ENCODE measurements around the gene HSPA1B. TPM values are rescaled to one million over a fixed set of nuclear protein-coding genes. Genes with fewer than 3 reads are reported as not detected.
"Not testable (repeated sequence)": the region's sequence is repeated elsewhere in the genome, so short reads cannot be mapped to it uniquely, and the experiment has no call there.

HSPA1B gene
- polyA plus RNA-seq, 2 of the 4 experiments (the other 2 are of a cell fraction), result 70.6 to 125 TPM

DNA sequence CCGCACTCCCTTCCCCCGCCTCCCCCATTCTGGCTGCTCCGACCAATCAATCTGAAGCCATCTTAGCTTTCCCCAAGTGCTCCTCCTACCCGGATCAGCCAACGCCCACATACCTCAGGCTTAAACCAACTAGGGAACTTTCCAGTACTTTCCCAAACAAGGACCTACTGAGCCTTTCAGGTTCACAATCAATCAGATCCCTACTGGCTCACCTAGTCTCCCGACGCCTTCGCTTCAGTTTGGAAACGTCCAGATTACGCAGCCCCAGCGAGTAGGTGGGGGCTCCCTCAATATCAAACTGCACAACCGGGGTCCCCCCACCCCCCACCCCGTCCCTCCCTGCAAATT is 12.9 kb upstream of the HSPA1B start:
- ChIA-PET CTCF (interaction anchor here (0.7 to 2.6 kb wide), 6 partner anchors 8 to 45 kb away, joined by 3 to 8 read pairs (median 4); partner anchors contain the start of genes HSPA1B, LSM2 and VARS1), POLR2A (interaction anchor here (0.6 to 3.1 kb wide), 32 partner anchors 8 to 1197 kb away, joined by 3 to 82 read pairs (median 5); partner anchors contain the start of genes ABHD16A, C6orf47, DDAH2 and GPANK1)
- no peaks in the 10 kb centered on the region for H3K9me3 ChIP-seq
- H3K4me1 ChIP-seq, result peaks cover 24% of the 10 kb centered on the region
- H3K27ac ChIP-seq, result peak overlapping the region; percentile 96 to 97
- H3K4me3 ChIP-seq, result peak overlapping the region; percentile 59
- FAIRE-seq (no peak), ATAC-seq (peak; percentile 74 to 81), DNase-seq (ENCODE audit: low read depth in 1 of 2, low spot score in 1 of 2) (peak; percentile 91 to 96)
- H3K4me2 ChIP-seq, result peak overlapping the region; percentile 98
- WGBS (ENCODE audit: missing lambda C conversion rate), result 0% methylated on average over 11 of the region's 13 CpGs
- TF ChIP-seq, protein P1, sequence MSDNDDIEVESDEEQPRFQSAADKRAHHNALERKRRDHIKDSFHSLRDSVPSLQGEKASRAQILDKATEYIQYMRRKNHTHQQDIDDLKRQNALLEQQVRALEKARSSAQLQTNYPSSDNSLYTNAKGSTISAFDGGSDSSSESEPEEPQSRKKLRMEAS (IDR thresholded peaks at IDR 0.05), result 0 out of 2 replicates have a peak, but pooled peaks have one; percentile 10
- TF ChIP-seq, protein P2, sequence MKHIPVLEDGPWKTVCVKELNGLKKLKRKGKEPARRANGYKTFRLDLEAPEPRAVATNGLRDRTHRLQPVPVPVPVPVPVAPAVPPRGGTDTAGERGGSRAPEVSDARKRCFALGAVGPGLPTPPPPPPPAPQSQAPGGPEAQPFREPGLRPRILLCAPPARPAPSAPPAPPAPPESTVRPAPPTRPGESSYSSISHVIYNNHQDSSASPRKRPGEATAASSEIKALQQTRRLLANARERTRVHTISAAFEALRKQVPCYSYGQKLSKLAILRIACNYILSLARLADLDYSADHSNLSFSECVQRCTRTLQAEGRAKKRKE (CRISPR knock-in tag; IDR thresholded peaks at IDR 0.05; ENCODE audit: low read depth), result no peak
- peak; percentile 29; the same call in 1 of the 2 replicates for TF ChIP-seq POLR2A (IDR thresholded peaks at IDR 0.05; ENCODE audit: low read length)

DNA sequence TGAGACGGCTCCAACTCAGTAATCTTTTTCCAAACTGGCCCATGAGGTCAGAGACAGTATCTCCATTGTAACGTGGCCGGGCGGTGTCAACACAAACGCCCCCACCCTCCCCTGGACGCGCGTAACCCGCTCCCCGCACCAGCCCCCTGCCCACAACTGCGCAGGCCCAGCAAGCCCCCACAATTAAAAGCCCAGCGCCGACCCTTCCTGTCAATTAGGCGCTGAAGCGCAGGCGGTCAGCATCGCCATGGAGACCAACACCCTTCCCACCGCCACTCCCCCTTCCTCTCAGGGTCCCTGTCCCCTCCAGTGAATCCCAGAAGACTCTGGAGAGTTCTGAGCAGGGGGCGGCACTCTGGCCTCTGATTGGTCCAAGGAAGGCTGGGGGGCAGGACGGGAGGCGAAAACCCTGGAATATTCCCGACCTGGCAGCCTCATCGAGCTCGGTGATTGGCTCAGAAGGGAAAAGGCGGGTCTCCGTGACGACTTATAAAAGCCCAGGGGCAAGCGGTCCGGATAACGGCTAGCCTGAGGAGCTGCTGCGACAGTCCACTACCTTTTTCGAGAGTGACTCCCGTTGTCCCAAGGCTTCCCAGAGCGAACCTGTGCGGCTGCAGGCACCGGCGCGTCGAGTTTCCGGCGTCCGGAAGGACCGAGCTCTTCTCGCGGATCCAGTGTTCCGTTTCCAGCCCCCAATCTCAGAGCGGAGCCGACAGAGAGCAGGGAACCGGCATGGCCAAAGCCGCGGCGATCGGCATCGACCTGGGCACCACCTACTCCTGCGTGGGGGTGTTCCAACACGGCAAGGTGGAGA is 12.3 kb upstream of the HSPA1B start, which contains the start of the genes HSPA1A and HSPA1L:
HSPA1A (plus strand) TSS at position 519 of the 814 bp plus-strand sequence; CDS start at position 733, 214 bp downstream.
HSPA1L (minus strand) TSS at position 259 of the 814 bp plus-strand sequence. CDS start 3,311 bp downstream, outside the sequence.
- under 1% methylated on average over 35 of the region's 56 CpGs for WGBS (ENCODE audit: missing lambda C conversion rate)
- CTCF ChIA-PET, result interaction anchor here (0.7 to 2.6 kb wide), 6 partner anchors 8 to 46 kb away, joined by 3 to 8 read pairs (median 4); partner anchors contain the start of genes HSPA1B, LSM2 and VARS1
- peaks cover 30% of the 10 kb centered on the region for H3K4me1 ChIP-seq
- peak within 1 kb of the TSS; percentile 59 for H3K4me3 ChIP-seq
- H3K9me3 ChIP-seq, result no peaks in the 10 kb centered on the region
- TF ChIP-seq FOSB (CRISPR knock-in tag; IDR thresholded peaks at IDR 0.05) (no peak), POLR2A (IDR thresholded peaks at IDR 0.05; ENCODE audit: low read length) (peak; percentile 100), JUN (IDR thresholded peaks at IDR 0.05) (peak; percentile 74 to 80; a peak in 4 of 5 replicates), HOXA7 (CRISPR knock-in tag; IDR thresholded peaks at IDR 0.05) (no peak), HOXB13 (CRISPR knock-in tag; IDR thresholded peaks at IDR 0.05; ENCODE audit: low read depth) (no peak), RFX5 (IDR thresholded peaks at IDR 0.05) (0 out of 2 replicates have a peak, but pooled peaks have one; percentile 30), PHF8 (IDR thresholded peaks at IDR 0.05; ENCODE audit: borderline replicate concordance, low read depth) (peak; percentile 50; the same call in 1 of the 2 replicates)
- TF ChIP-seq, protein P3, sequence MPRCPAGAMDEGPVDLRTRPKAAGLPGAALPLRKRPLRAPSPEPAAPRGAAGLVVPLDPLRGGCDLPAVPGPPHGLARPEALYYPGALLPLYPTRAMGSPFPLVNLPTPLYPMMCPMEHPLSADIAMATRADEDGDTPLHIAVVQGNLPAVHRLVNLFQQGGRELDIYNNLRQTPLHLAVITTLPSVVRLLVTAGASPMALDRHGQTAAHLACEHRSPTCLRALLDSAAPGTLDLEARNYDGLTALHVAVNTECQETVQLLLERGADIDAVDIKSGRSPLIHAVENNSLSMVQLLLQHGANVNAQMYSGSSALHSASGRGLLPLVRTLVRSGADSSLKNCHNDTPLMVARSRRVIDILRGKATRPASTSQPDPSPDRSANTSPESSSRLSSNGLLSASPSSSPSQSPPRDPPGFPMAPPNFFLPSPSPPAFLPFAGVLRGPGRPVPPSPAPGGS (IDR thresholded peaks at IDR 0.05), result peak; percentile 92
- FAIRE-seq, result no peak
- peak; percentile 93 to 97 for DNase-seq (ENCODE audit: low read depth in 1 of 2, low spot score in 1 of 2)
- H3K27ac ChIP-seq, result peak within 1 kb of the TSS; percentile 96 to 97
- POLR2A ChIA-PET, result interaction anchor here (0.6 to 3.1 kb wide), 29 partner anchors 9 to 1198 kb away, joined by 3 to 82 read pairs (median 5); partner anchors contain the start of genes C6orf47, DDAH2, GPANK1 and HSPA1B
- ATAC-seq, result peak; percentile 78 to 89
- H3K4me2 ChIP-seq, result peak within 1 kb of the TSS; percentile 98

DNA sequence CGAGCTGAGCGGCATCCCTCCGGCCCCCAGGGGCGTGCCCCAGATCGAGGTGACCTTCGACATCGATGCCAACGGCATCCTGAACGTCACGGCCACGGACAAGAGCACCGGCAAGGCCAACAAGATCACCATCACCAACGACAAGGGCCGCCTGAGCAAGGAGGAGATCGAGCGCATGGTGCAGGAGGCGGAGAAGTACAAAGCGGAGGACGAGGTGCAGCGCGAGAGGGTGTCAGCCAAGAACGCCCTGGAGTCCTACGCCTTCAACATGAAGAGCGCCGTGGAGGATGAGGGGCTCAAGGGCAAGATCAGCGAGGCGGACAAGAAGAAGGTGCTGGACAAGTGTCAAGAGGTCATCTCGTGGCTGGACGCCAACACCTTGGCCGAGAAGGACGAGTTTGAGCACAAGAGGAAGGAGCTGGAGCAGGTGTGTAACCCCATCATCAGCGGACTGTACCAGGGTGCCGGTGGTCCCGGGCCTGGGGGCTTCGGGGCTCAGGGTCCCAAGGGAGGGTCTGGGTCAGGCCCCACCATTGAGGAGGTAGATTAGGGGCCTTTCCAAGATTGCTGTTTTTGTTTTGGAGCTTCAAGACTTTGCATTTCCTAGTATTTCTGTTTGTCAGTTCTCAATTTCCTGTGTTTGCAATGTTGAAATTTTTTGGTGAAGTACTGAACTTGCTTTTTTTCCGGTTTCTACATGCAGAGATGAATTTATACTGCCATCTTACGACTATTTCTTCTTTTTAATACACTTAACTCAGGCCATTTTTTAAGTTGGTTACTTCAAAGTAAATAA is 10.2 kb upstream of the HSPA1B start:
- ChIA-PET CTCF (interaction anchor here (0.6 to 2.4 kb wide), 6 partner anchors 8 to 78 kb away, joined by 3 to 5 read pairs (median 4); partner anchors contain the start of gene MSH5), POLR2A (interaction anchor here (2.3 kb wide), 1 partner anchor 10 kb away, joined by 13 read pairs; the partner anchor contains the start of gene HSPA1B)
- TF ChIP-seq RAD21 (conservative IDR thresholded peaks at IDR 0.05 in 1 of 2, IDR thresholded peaks at IDR 0.05 in 1 of 2), result peak in 1 of 2 experiments; percentile 28; a peak in 1 of 5 replicates
- H3K4me1 ChIP-seq, result peaks cover 39% of the 10 kb centered on the region
- DNase-seq (ENCODE audit: low read depth in 1 of 2, low spot score in 1 of 2); FAIRE-seq; H3K9me3 ChIP-seq; ATAC-seq: not testable (repeated sequence)
- peak overlapping the region; percentile 27 to 87; a peak in 5 of 6 replicates for H3K27ac ChIP-seq
- WGBS (ENCODE audit: missing lambda C conversion rate), result 1% methylated on average over 14 of the region's 37 CpGs
- peak overlapping the region; percentile 45 for H3K4me3 ChIP-seq
- H3K4me2 ChIP-seq, result peak overlapping the region; percentile 94

DNA sequence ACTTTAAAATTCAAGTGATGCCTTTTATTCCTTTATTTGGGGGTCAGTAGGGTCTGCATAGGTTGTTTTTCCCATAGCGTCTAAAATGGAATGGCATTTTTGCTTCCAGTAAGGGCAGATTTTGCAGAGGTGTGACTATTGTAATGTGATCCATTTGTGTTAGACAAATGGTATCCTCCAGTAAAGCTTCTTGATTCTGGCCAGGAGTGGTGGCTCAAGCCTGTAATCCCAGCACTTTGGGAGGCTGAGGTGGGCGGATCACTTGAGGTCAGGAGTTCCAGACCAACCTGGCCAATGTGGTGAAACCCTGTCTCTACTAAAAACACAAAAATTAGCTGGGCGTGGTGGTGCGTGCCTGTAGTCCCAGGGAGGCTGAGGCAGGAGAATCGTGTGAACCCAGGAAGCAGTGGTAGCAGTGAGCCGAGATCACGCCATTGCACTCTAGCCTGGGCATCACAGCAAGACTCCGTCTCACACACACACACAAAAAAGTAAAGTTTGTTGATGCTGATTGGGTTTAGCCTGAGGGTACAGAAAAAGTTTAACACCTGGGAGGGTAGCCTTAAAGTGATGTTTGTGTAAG is 9.5 kb upstream of the HSPA1B start:
- 7% methylated on average over 8 of the region's 8 CpGs for WGBS (ENCODE audit: missing lambda C conversion rate)
- Histone ChIP-seq H3K4me2 (peak overlapping the region; percentile 94), H3K4me1 (peaks cover 45% of the 10 kb centered on the region), H3K27ac (peak overlapping the region; percentile 27 to 87; a peak in 5 of 6 replicates), H3K4me3 (peak overlapping the region; percentile 45)
- DNase-seq (ENCODE audit: low read depth in 1 of 2, low spot score in 1 of 2); H3K9me3 ChIP-seq; FAIRE-seq; ATAC-seq: not testable (repeated sequence)
- ChIA-PET CTCF (interaction anchor here (0.6 to 2.4 kb wide), 6 partner anchors 9 to 78 kb away, joined by 3 to 5 read pairs (median 4); partner anchors contain the start of gene MSH5), POLR2A (interaction anchor here (2.3 kb wide), 1 partner anchor 10 kb away, joined by 13 read pairs; the partner anchor contains the start of gene HSPA1B)

Data from A549 (cell line).